Left renal cortex interstitium (tissue), 4 donors: ENCODE measurements around the gene TMEM214. TPM values are rescaled to one million over a fixed set of nuclear protein-coding genes. Genes with fewer than 3 reads are reported as not detected.

ENCODE experiments used
- DNase-seq, 4 donors: peaks; one replicate each; pipeline ENCODE4 v3.0.0-alpha.2; 2013; ENCODE audit warnings: low read depth in 4 of 4, low spot score in 2 of 4, missing footprints in 1 of 4
- polyA plus RNA-seq, 4 donors: library from polyadenylated mRNA; unstranded; fragments of 120-200 nt; gene quantifications; one replicate each; pipeline ENCODE4 v1.2.1, GENCODE V29; 2013; ENCODE audit not compliant: insufficient read length in 4 of 4

The TMEM214 gene
- polyA plus RNA-seq, 4 donors, result 52.6 to 75.7 (median 61.0) TPM

GRCh38 chr2:27081984-27082772, 49.4 kb downstream of the TMEM214 start:
- no peak for DNase-seq

- no peak for DNase-seq
Measured at GRCh38 chr2:27082773-27083409, 50.1 kb downstream of the TMEM214 start.

- DNase-seq, result no peak
Measured at GRCh38 chr2:27083410-27084296, 50.9 kb downstream of the TMEM214 start.

- DNase-seq, result no peak
Measured at GRCh38 chr2:27084297-27085061, 51.7 kb downstream of the TMEM214 start.

- DNase-seq, result no peak
Measured at GRCh38 chr2:27085062-27085672, 52.4 kb downstream of the TMEM214 start.

GRCh38 chr2:27085673-27086089, 52.9 kb downstream of the TMEM214 start:
- DNase-seq, result no peak

- peak in 3 of 4 donors; percentile 86 to 93 (median 88) for DNase-seq
Measured at GRCh38 chr2:27086090-27086723, 53.4 kb downstream of the TMEM214 start.

- no peak for DNase-seq
Measured at GRCh38 chr2:27086724-27087593, 54.2 kb downstream of the TMEM214 start, which contains the start of gene KHK. KHK (plus strand) TSS chr2:27086772; CDS start chr2:27087260, 488 bp downstream.

GRCh38 chr2:27087823-27088410, 55.2 kb downstream of the TMEM214 start:
- no peak for DNase-seq

GRCh38 chr2:27088634-27089033, 55.9 kb downstream of the TMEM214 start:
- no peak for DNase-seq

GRCh38 chr2:27089111-27089954, 56.6 kb downstream of the TMEM214 start:
- DNase-seq, result no peak

Other genes starting within 250 kb of the TMEM214 start
- gene CENPA, start 246.9 kb upstream of the TMEM214 start, polyA plus RNA-seq, result 10 to 100 TPM; 13.0 to 16.2 (median 14.9) TPM
- 1 to 10 TPM; 4.5 to 7.7 (median 6.3) TPM for gene DPYSL5, start 184.8 kb upstream of the TMEM214 start, polyA plus RNA-seq
- 10 to 100 TPM; 11.2 to 16.6 (median 13.6) TPM for gene MAPRE3, start 62.3 kb upstream of the TMEM214 start, polyA plus RNA-seq
- 10 to 100 TPM; 58.7 to 71.0 (median 65.6) TPM for gene AGBL5, start 18.7 kb downstream of the TMEM214 start, polyA plus RNA-seq
- gene OST4, start 38.7 kb downstream of the TMEM214 start, polyA plus RNA-seq, result 100 to 1,000 TPM; 222 to 297 (median 264) TPM
- 100 to 1,000 TPM in 2 of 4 donors, 10 to 100 TPM in 2; 75.5 to 182 (median 99.1) TPM for gene EMILIN1, start 45.6 kb downstream of the TMEM214 start, polyA plus RNA-seq
- 10 to 100 TPM; 45.4 to 55.6 (median 52.0) TPM for gene KHK, start 53.8 kb downstream of the TMEM214 start, polyA plus RNA-seq
- 1 to 10 TPM; 5.4 to 7.3 (median 6.5) TPM for gene CGREF1, start 86.2 kb downstream of the TMEM214 start, polyA plus RNA-seq
- 1 to 10 TPM in 3 of 4 donors, under 1 TPM in 1; 0.99 to 2.0 (median 1.3) TPM for gene ABHD1, start 90.8 kb downstream of the TMEM214 start, polyA plus RNA-seq
- gene PREB, start 101.7 kb downstream of the TMEM214 start, polyA plus RNA-seq, result 10 to 100 TPM; 46.6 to 54.1 (median 52.2) TPM
- not detected for gene PRR30, start 106.4 kb downstream of the TMEM214 start, polyA plus RNA-seq
- gene TCF23, start 116.0 kb downstream of the TMEM214 start, polyA plus RNA-seq, result under 1 TPM; 0.42 to 0.76 (median 0.70) TPM
- gene ATRAID, start 179.1 kb downstream of the TMEM214 start, polyA plus RNA-seq, result 100 to 1,000 TPM; 144 to 186 (median 158) TPM
- gene SLC5A6, start 179.3 kb downstream of the TMEM214 start, polyA plus RNA-seq, result 10 to 100 TPM; 29.6 to 48.6 (median 39.4) TPM
- 10 to 100 TPM; 34.7 to 63.8 (median 46.3) TPM for gene CAD, start 184.4 kb downstream of the TMEM214 start, polyA plus RNA-seq
- gene SLC30A3, start 230.1 kb downstream of the TMEM214 start, polyA plus RNA-seq, result 10 to 100 TPM in 1 of 4 donors, 1 to 10 TPM in 3; 5.3 to 11.2 (median 7.0) TPM
- 1 to 10 TPM in 2 of 4 donors, under 1 TPM in 2; 0.43 to 1.6 (median 0.83) TPM for gene DNAJC5G, start 242.5 kb downstream of the TMEM214 start, polyA plus RNA-seq
- 1 to 10 TPM; 3.4 to 8.7 (median 4.7) TPM for gene TRIM54, start 249.5 kb downstream of the TMEM214 start, polyA plus RNA-seq